Caco-2 (cell line): Measurements from ENCODE around the gene ARHGAP24. TPM values are rescaled to one million over a fixed set of nuclear protein-coding genes. Genes with fewer than 3 reads are reported as not detected.

Source experiments
- BruUV-seq: library from RNA; stranded (reverse); fragments of 400-500 nt; replicated peaks from 2 replicates; lab custom pipeline; 2021; lab: Mats Ljungman, UMichigan
- CTCF ChIA-PET: fragments of 300-600 bp; sonication (Branson Sonifier 250); formaldehyde crosslinking; loops from one replicate; lab custom pipeline; 2022; ENCODE audit warnings: antibody characterized with exemption; lab: Charles Lee
- POLR2A ChIA-PET: fragments of 300-600 bp; sonication (Branson Sonifier 250); formaldehyde crosslinking; loops from one replicate; lab custom pipeline; 2022; ENCODE audit warnings: antibody characterized with exemption; lab: Charles Lee
- DNase-seq, 2 experiments: peaks; one replicate each; pipeline versions ENCODE4 v3.0.0 to v3.0.0-alpha.2; 2020 to 2022
- H3K27me3 ChIP-seq: replicated peaks from 2 replicates; pipeline ENCODE4 v1.6.0; 2011; ENCODE audit warnings: low read length; ENCODE audit not compliant: control insufficient read depth, insufficient read depth
- H3K36me3 ChIP-seq: 2 replicates; pipeline ENCODE4 v1.5.1; 2011; ENCODE audit warnings: low read length; ENCODE audit not compliant: control insufficient read depth, insufficient read depth
- H3K4me1 ChIP-seq: fragments of 250-450 bp; sonication (Bioruptor Pico); 2 replicates; pipeline ENCODE4 v1.5.1; 2020; ENCODE audit warnings: mild to moderate bottlenecking
- H3K4me3 ChIP-seq: 2 replicates; pipeline ENCODE4 v1.5.1; 2011; ENCODE audit warnings: low read depth, mild to moderate bottlenecking, control low read depth, low read length
- H3K9me3 ChIP-seq: fragments of 250-450 bp; sonication (Bioruptor Pico); 2 replicates; pipeline ENCODE4 v1.5.1; 2020; ENCODE audit warnings: mild to moderate bottlenecking, moderate library complexity
- H3K27ac Mint-ChIP-seq: one replicate; pipeline ENCODE4 v1.8.0; 2022; ENCODE audit warnings: mixed read lengths; ENCODE audit not compliant: unreplicated experiment
- H3K27me3 Mint-ChIP-seq: one replicate; pipeline ENCODE4 v1.8.0; 2022; ENCODE audit warnings: mixed read lengths; ENCODE audit not compliant: insufficient read depth, unreplicated experiment
- H3K36me3 Mint-ChIP-seq: one replicate; pipeline ENCODE4 v1.8.0; 2022; ENCODE audit warnings: mild to moderate bottlenecking, mixed read lengths; ENCODE audit not compliant: insufficient read depth, unreplicated experiment
- H3K4me1 Mint-ChIP-seq: one replicate; pipeline ENCODE4 v1.8.0; 2022; ENCODE audit warnings: low read depth, mixed read lengths; ENCODE audit not compliant: unreplicated experiment
- H3K4me3 Mint-ChIP-seq: one replicate; pipeline ENCODE4 v1.8.0; 2022; ENCODE audit warnings: mild to moderate bottlenecking, moderate library complexity, mixed read lengths; ENCODE audit not compliant: unreplicated experiment
- H3K9me3 Mint-ChIP-seq: one replicate; pipeline ENCODE4 v1.8.0; 2022; ENCODE audit warnings: mixed read lengths; ENCODE audit not compliant: unreplicated experiment
- CTCF ChIP-seq, 2 experiments: fragments of 200-600 bp in 1 of 2; IDR thresholded peaks; 1 replicate in 1 of 2; 2 replicates in 1 of 2; pipeline versions ENCODE4 v1.5.1 to v1.8.0; 2011 to 2022; ENCODE audit warnings: antibody characterized with exemption in 1 of 2, control low read depth in 1 of 2, inconsistent platforms in 1 of 2, low read depth in 1 of 2, low read length in 1 of 2, mild to moderate bottlenecking in 1 of 2, moderate library complexity in 1 of 2; ENCODE audit not compliant: insufficient read depth in 1 of 2, severe bottlenecking in 1 of 2, unreplicated experiment in 1 of 2
- intact Hi-C: fragments of 100-400 bp; cut with micrococcal nuclease; formaldehyde crosslinking; loops from one replicate; pipeline ENCODE4 v1.10.0; 2022; ENCODE audit not compliant: unreplicated experiment
- total RNA-seq: library from RNA; stranded (reverse); gene quantifications from 2 replicates; pipeline ENCODE4 v1.2.3, GENCODE V29; 2022

Gene ARHGAP24
- total RNA-seq, 1 experiment from 2014 or later = 2.8 TPM

DNA sequence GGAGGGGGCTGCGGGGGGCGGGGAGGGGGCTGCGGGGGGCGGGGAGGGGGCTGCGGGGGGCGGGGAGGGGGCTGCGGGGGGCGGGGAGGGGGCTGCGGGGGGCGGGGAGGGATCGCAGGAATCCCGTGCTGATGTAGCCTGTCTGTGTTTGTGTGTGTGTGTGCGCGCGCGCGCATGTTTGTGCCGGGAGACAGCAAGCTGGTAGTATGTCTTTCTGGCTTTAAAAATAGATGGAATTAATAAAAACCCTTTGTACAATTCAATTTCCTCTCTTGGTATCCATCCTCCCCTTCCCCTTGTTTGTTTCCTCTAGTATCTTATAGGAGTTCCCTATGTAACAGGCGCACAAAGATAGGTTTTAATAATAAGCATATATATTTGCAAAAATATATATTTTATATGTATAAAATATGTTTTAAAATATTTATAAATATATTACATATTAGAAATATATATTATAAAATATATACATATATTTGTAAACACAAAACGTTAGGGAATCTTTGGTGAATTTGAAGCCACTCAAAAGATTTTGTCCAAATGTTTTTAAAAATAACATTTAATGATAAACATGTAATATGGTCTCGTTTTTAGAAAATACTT is 782 bp downstream of the ARHGAP24 start:
- BruUV-seq = no TSS peak
- no peak overlapping the region for H3K27ac Mint-ChIP-seq
- TF ChIP-seq CTCF (IDR thresholded peaks at IDR 0.05; ENCODE audit: insufficient read depth in 1 of 2, low read depth in 1 of 2, low read length in 1 of 2, severe bottlenecking in 1 of 2, unreplicated experiment in 1 of 2) = no peak
- H3K4me1 Mint-ChIP-seq = no peaks in the 10 kb centered on the region
- POLR2A ChIA-PET = interaction anchor here (0.6 kb wide), 1 partner anchor 53 kb away, joined by 3 read pairs; no protein-coding TSS in a partner anchor
- peaks cover 3% of the 10 kb centered on the region for H3K27me3 Mint-ChIP-seq
- CTCF ChIA-PET = interaction anchor here (1.2 to 1.5 kb wide), 4 partner anchors 16 to 321 kb away, joined by 3 to 5 read pairs (median 4); no protein-coding TSS in a partner anchor
- Histone ChIP-seq H3K4me3 (peak overlapping the region; percentile 45), H3K4me1 (peaks cover 5% of the 10 kb centered on the region; the same call in 1 of the 2 replicates), H3K36me3 (no peaks in the 10 kb centered on the region), H3K9me3 (no peaks in the 10 kb centered on the region), H3K27me3 (no peaks in the 10 kb centered on the region)
- no peaks in the 10 kb centered on the region for H3K36me3 Mint-ChIP-seq
- peak overlapping the region; percentile 83 for H3K4me3 Mint-ChIP-seq
- intact Hi-C loops = loop anchor here (1.0 to 2.0 kb wide), 3 partner anchors 16 to 57 kb away; no protein-coding TSS in a partner anchor
- no peak for DNase-seq
- no peaks in the 10 kb centered on the region for H3K9me3 Mint-ChIP-seq

- Mint-ChIP-seq H3K4me1 (no peaks in the 10 kb centered on the region), H3K27ac (no peak overlapping the region), H3K36me3 (no peaks in the 10 kb centered on the region), H3K9me3 (no peaks in the 10 kb centered on the region), H3K27me3 (peaks cover 3% of the 10 kb centered on the region), H3K4me3 (peak overlapping the region; percentile 40)
- no peaks in the 10 kb centered on the region for H3K36me3 ChIP-seq
- H3K27me3 ChIP-seq = no peaks in the 10 kb centered on the region
- ChIA-PET CTCF (no interaction called here), POLR2A (no interaction called here)
- BruUV-seq = TSS peak; percentile 22
- no peak overlapping the region for H3K4me3 ChIP-seq
- no peak for DNase-seq
- H3K4me1 ChIP-seq = peaks cover 5% of the 10 kb centered on the region; the same call in 1 of the 2 replicates
- intact Hi-C loops = no loop called here
- TF ChIP-seq CTCF (IDR thresholded peaks at IDR 0.05; ENCODE audit: insufficient read depth in 1 of 2, low read depth in 1 of 2, low read length in 1 of 2, severe bottlenecking in 1 of 2, unreplicated experiment in 1 of 2) = no peak
- no peaks in the 10 kb centered on the region for H3K9me3 ChIP-seq
These were observed 1.4 kb downstream of the ARHGAP24 start for GRCh38 chr4:85476381-85476780.

DNA sequence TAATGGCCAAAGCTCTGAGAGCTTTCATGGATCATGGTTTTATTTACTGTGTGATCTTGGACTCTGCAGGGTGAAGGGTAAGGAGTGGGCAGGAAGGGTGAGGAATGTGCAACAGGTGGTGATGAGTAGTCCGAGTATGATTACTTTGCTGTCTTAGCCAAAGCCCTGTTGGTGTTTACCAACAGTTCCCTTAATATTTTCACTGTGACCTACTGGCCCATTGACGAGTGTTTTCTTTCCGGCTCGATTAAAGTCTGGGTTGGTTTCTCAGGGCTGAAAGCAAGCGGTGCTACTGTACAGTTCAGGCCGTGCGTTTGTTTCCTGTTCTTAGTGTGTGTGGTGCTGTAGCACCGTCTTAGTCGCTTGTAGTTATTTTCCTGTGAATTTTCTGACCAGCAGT is 2.6 kb downstream of the ARHGAP24 start:
- CTCF ChIA-PET = no interaction called here
- no peak overlapping the region for H3K4me3 ChIP-seq
- BruUV-seq = no TSS peak
- peaks cover 5% of the 10 kb centered on the region; the same call in 1 of the 2 replicates for H3K4me1 ChIP-seq
- Mint-ChIP-seq H3K4me1 (no peaks in the 10 kb centered on the region), H3K27ac (no peak overlapping the region), H3K4me3 (no peak overlapping the region), H3K36me3 (no peaks in the 10 kb centered on the region), H3K27me3 (peaks cover under 1% of the 10 kb centered on the region), H3K9me3 (no peaks in the 10 kb centered on the region)
- TF ChIP-seq CTCF (IDR thresholded peaks at IDR 0.05; ENCODE audit: insufficient read depth in 1 of 2, low read depth in 1 of 2, low read length in 1 of 2, severe bottlenecking in 1 of 2, unreplicated experiment in 1 of 2) = no peak
- no peak for DNase-seq
- H3K27me3 ChIP-seq = no peaks in the 10 kb centered on the region
- POLR2A ChIA-PET = no interaction called here
- no peaks in the 10 kb centered on the region for H3K36me3 ChIP-seq
- intact Hi-C loops = no loop called here
- H3K9me3 ChIP-seq = no peaks in the 10 kb centered on the region
